T-helper 9 cell (primary cell): ENCODE results near the gene TFR2.

ENCODE experiments used
- DNase-seq: peaks from one replicate; pipeline ENCODE4 v3.0.0-alpha.2; 2020

Gene TFR2

GRCh38 chr7:100572281-100572948, 68.9 kb downstream of the TFR2 start:
- no peak for DNase-seq

- no peak for DNase-seq
Observed at GRCh38 chr7:100571829-100572116, 69.6 kb downstream of the TFR2 start.

DNA sequence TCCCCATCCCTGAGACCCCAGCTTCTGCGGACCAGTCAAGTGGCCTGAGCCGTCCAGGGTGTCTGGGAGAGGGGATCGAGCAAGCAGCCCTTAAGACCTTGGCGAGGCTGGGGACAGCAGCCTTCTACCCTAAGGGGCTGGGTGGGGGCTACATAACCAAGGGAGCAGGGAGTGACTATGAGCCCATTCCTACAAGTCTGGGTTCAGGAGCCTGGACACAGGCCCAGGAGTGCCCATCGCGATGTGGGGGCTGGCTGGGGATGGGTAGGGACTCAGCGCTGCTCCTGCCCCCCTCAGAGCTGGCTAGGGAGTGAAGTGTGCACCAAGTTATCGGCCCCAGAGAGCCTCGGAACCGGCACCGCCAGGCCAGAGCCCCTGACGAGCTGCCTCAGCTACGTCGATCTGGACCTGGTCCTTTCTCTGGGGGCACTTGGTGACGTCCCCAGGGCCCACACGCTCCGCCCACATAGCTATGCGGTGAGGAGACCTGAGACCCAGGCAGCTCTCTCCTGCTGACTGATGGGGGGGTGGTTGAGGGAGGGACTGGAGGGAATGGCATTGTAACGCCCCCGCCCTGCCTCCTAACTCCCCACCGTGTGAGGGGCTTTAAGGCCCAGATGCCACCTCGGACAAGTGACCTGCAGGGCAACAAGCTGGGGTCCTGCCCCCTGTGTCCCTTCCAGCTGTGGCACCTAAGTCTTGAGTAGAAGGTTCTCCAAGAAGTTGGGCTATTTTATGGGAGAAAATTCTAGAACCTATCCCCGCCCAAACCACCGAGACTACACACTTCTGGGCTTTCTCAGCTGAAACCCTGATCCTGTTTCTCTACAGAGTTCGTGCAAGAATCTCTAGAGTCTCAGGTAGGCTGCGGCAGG, 70.2 kb downstream of the TFR2 start:
- no peak for DNase-seq
